Lower lobe of right lung (tissue), 2 donors: ENCODE results near the gene SH3PXD2A. TPM values are rescaled to one million over a fixed set of nuclear protein-coding genes. Genes with fewer than 3 reads are reported as not detected.

Experiments
- ATAC-seq, 2 donors: fragments of 200-7000 bp; cut with Tn5 transposase; one replicate each; pipeline ENCODE4 v1.9.1; 2020 to 2022; ENCODE audit warnings: mild to moderate bottlenecking in 2 of 2, moderate library complexity in 2 of 2
- DNase-seq: peaks from one replicate; pipeline ENCODE4 v3.0.0-alpha.2; 2020
- H3K27ac ChIP-seq: fragments of 200-600 bp; one replicate; pipeline ENCODE4 v1.8.0; 2022
- H3K27me3 ChIP-seq: fragments of 200-600 bp; one replicate; pipeline ENCODE4 v1.8.0; 2022; ENCODE audit warnings: low read depth
- H3K36me3 ChIP-seq: fragments of 200-600 bp; one replicate; pipeline ENCODE4 v1.8.0; 2022; ENCODE audit warnings: mild to moderate bottlenecking
- H3K4me1 ChIP-seq: fragments of 200-600 bp; one replicate; pipeline ENCODE4 v1.8.0; 2022
- H3K4me3 ChIP-seq: fragments of 200-600 bp; one replicate; pipeline ENCODE4 v1.8.0; 2022; ENCODE audit warnings: mild to moderate bottlenecking
- H3K9me3 ChIP-seq: fragments of 200-600 bp; one replicate; pipeline ENCODE4 v1.8.0; 2022
- CTCF ChIP-seq: fragments of 200-600 bp; IDR thresholded peaks from one replicate; pipeline ENCODE4 v1.8.0; 2022; ENCODE audit warnings: antibody characterized with exemption, mild to moderate bottlenecking
- intact Hi-C: fragments of 100-400 bp; cut with DNase I; formaldehyde crosslinking; loops from one replicate; pipeline ENCODE4 v1.11.0; 2022
- total RNA-seq: library from RNA; stranded (reverse); fragmentation: NEBNext Ultra II Directional; extraction: Animal tissue kit (Norgen Biotek cat#: 25700); gene quantifications from one replicate; pipeline ENCODE4 v1.2.1, GENCODE V29; 2021
- donor health status: DM: no; HTN: yes; CAD: no; lungs with severe emphysema.

The SH3PXD2A gene
- total RNA-seq, 1 donor from 2014 or later: 34.8 TPM

DNA sequence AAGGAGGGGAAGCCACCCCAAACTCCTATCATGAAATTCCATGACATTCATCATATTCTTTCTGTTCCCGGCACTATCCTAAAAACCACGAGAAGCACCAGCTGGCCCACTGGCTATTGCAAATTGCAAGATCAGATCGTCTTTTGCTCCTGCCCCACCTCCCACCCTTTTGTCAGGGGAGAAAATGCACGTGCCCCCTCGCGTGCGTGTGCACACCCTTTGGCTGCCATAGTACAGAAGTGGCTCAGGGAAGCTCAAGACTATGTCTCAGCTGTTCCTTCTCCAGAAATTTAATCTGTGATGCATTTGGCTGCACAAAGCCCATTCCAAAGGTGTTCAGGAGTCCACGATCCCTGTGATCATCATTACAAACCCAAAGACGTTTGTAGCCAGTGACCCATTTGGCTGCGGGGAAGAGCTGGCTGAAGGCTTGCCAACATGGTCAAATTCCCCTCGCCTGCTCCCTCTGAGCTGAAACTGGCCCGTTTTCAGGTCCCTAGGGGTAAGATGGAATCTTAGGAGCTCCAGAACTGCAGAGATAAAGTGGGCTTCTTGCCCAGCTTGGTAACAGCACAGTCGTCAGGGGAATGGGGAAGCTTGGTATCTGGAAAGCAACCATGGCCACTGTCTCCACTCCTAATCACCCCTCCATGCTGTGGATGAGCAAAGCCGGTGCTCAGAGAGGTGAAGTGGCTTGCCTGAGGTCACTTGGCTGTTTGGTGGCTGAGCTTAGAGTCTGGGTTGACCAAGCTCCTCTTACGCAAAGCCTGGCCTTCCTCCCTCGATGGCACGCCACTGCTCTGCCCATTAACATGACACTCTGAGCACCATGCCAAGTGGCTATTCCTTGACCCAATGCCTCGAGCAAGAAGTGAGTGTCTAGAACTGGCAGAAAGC is 206.5 kb downstream of the SH3PXD2A start:
- H3K36me3 ChIP-seq: peaks cover 5% of the 10 kb centered on the region
- H3K27me3 ChIP-seq: no peaks in the 10 kb centered on the region
- ATAC-seq (peak; percentile 23 to 36), DNase-seq (peak; percentile 64)
- H3K4me3 ChIP-seq: no peak overlapping the region
- no peaks in the 10 kb centered on the region for H3K9me3 ChIP-seq
- H3K4me1 ChIP-seq: peaks cover 80% of the 10 kb centered on the region
- TF ChIP-seq CTCF: no peak
- peak overlapping the region; percentile 32 for H3K27ac ChIP-seq
- intact Hi-C loops: no loop called here

DNA sequence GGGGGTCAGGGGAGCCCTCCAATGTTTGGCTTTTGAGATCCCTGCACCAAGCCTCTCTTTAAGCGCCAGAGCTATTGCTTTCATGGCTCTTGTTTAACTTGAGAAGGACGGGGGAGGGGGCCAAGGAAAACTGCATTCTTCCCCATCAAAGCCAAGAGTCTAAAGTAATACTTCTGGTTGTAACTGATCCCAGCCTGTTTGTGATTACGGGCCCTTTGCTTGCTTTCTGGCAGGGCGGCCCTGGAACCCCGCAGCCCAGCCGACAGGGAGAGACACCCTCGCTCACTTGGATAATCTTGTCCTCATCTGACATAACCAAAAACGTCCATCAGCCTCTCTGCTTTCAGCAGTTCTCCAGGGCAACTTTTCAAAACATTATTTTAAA is 207.1 kb downstream of the SH3PXD2A start:
- no peak for DNase-seq
- ATAC-seq: no peak
- Histone ChIP-seq H3K36me3 (peaks cover 5% of the 10 kb centered on the region), H3K27ac (no peak overlapping the region), H3K27me3 (no peaks in the 10 kb centered on the region), H3K9me3 (no peaks in the 10 kb centered on the region), H3K4me1 (peaks cover 74% of the 10 kb centered on the region), H3K4me3 (no peak overlapping the region)
- intact Hi-C loops: no loop called here
- TF ChIP-seq CTCF: no peak

- no peak overlapping the region for H3K27ac ChIP-seq
- DNase-seq: no peak
These were observed 209.1 kb downstream of the SH3PXD2A start for GRCh38 chr10:103646304-103646703.

GRCh38 chr10:103645141-103646054 is 210.0 kb downstream of the SH3PXD2A start:
- no peaks in the 10 kb centered on the region for H3K9me3 ChIP-seq
- intact Hi-C loops: no loop called here
- peak overlapping the region; percentile 28 for H3K27ac ChIP-seq
- H3K4me1 ChIP-seq: peaks cover 47% of the 10 kb centered on the region
- no peak for TF ChIP-seq CTCF
- H3K36me3 ChIP-seq: peaks cover 5% of the 10 kb centered on the region
- H3K4me3 ChIP-seq: no peak overlapping the region
- peak; percentile 66 to 70 for ATAC-seq
- peak; percentile 78 for DNase-seq
- H3K27me3 ChIP-seq: no peaks in the 10 kb centered on the region

More at GRCh38 chr10:103646304-103646703, 209.1 kb downstream of the SH3PXD2A start:
- Histone ChIP-seq H3K4me3 (no peak overlapping the region), H3K9me3 (no peaks in the 10 kb centered on the region), H3K4me1 (peaks cover 54% of the 10 kb centered on the region), H3K27me3 (no peaks in the 10 kb centered on the region), H3K36me3 (peaks cover 5% of the 10 kb centered on the region)
- ATAC-seq: no peak
- intact Hi-C loops: no loop called here
- no peak for TF ChIP-seq CTCF

DNA sequence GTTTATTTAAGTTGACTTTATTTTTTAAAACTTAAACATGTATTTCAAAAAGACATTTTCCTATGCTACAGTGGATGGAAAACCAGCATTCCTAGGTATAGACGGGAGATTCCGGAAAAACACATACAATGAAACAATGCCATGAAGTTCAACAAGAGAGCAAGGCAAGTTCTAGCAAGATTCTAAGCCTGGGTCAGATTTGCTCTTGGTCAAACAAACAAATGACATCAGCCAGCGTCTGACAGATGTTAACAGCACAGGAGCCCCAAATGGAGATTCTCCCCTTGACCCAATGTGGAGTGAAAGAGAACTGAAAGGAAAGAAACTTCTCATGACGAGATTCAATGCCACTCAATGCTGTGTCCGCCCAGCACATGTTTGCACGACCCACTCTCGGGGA is 212.0 kb downstream of the SH3PXD2A start:
- intact Hi-C loops: no loop called here
- TF ChIP-seq CTCF: no peak

More for the DNA sequence above, 212.0 kb downstream of the SH3PXD2A start:
- no peak overlapping the region for H3K4me3 ChIP-seq
- no peak overlapping the region for H3K27ac ChIP-seq
- H3K4me1 ChIP-seq: peaks cover 30% of the 10 kb centered on the region
- DNase-seq: no peak
- H3K9me3 ChIP-seq: no peaks in the 10 kb centered on the region
- peaks cover 5% of the 10 kb centered on the region for H3K36me3 ChIP-seq
- no peaks in the 10 kb centered on the region for H3K27me3 ChIP-seq
- no peak for ATAC-seq
